A549 (cell line): ENCODE results near the gene PFDN5. TPM values are rescaled to one million over a fixed set of nuclear protein-coding genes. Genes with fewer than 3 reads are reported as not detected.
"Not testable (repeated sequence)": the region's sequence is repeated elsewhere in the genome, so short reads cannot be mapped to it uniquely, and the experiment has no call there.

Experiments used
- ATAC-seq, 2 experiments: fragments of 200-7000 bp in 1 of 2; fragments of >200 bp in 1 of 2; cut with Nextera tagmentation in 1 of 2; cut with Tn5 transposase in 1 of 2; 3 replicates each; pipeline versions ENCODE4 v1.8.0 to v1.9.1; 2018 to 2020; ENCODE audit warnings: mild to moderate bottlenecking in 1 of 2, moderate library complexity in 1 of 2
- CTCF ChIA-PET: fragments of 300-600 bp; sonication (Branson Sonifier 250); formaldehyde crosslinking; extraction: SDS; loops from one replicate; lab custom pipeline; 2021; ENCODE audit warnings: antibody characterized with exemption, inconsistent platforms; lab: Yijun Ruan, JAX
- POLR2A ChIA-PET: fragments of 350-600 bp; formaldehyde crosslinking; extraction: SDS; loops from one replicate; lab custom pipeline; 2021; ENCODE audit warnings: antibody characterized with exemption, inconsistent platforms; lab: Yijun Ruan, JAX
- DNase-seq, 2 experiments: peaks; one replicate each; pipeline versions ENCODE4 v3.0.0 to v3.0.0-alpha.2; 2011 to 2016; ENCODE audit warnings: low read depth in 1 of 2, low spot score in 1 of 2
- FAIRE-seq: peaks from 2 replicates; lab custom pipeline; 2011; peaks lifted over from hg19 to GRCh38; lab: Jason Lieb, UNC
- H3K27ac ChIP-seq, 2 experiments: fragments of >200 bp; sonication (Bioruptor Twin); formaldehyde crosslinking; 3 replicates each; pipeline ENCODE4 v1.5.1; 2016 to 2017
- H3K4me1 ChIP-seq: fragments of >200 bp; sonication (Bioruptor Twin); formaldehyde crosslinking; 3 replicates; pipeline ENCODE4 v1.6.1; 2016
- H3K4me2 ChIP-seq: fragments of >200 bp; sonication (Bioruptor Twin); formaldehyde crosslinking; 3 replicates; pipeline ENCODE4 v1.6.1; 2016
- H3K4me3 ChIP-seq: fragments of >200 bp; sonication (Bioruptor Twin); formaldehyde crosslinking; 3 replicates; pipeline ENCODE4 v1.5.1; 2016
- H3K9me3 ChIP-seq: fragments of >200 bp; sonication (Bioruptor Twin); formaldehyde crosslinking; 3 replicates; pipeline ENCODE4 v1.6.1; 2016
- BHLHE40 ChIP-seq: IDR thresholded peaks from 2 replicates; pipeline ENCODE4 v1.6.1; 2012; ENCODE audit warnings: low read depth, low read length, inconsistent platforms
- CBX2 ChIP-seq: fragments of 200-600 bp; sonication (generic); IDR thresholded peaks from 2 replicates; pipeline ENCODE4 v1.6.1; 2016; ENCODE audit warnings: low read depth, mild to moderate bottlenecking, borderline replicate concordance
- CBX8 ChIP-seq: fragments of 200-600 bp; sonication (generic); IDR thresholded peaks from 2 replicates; pipeline ENCODE4 v1.6.1; 2016
- CHD2 ChIP-seq: fragments of 150-350 bp; IDR thresholded peaks from 2 replicates; pipeline ENCODE4 v1.6.1; 2014; ENCODE audit warnings: low read length; ENCODE audit not compliant: partially characterized antibody
- EHF ChIP-seq: fragments of 250-450 bp; sonication (Bioruptor Pico); IDR thresholded peaks from 2 replicates; pipeline ENCODE4 v1.5.0; 2020; ENCODE audit warnings: mild to moderate bottlenecking
- EHMT2 ChIP-seq: fragments of 200-600 bp; sonication (generic); IDR thresholded peaks from 2 replicates; pipeline ENCODE4 v1.6.1; 2016; ENCODE audit warnings: antibody characterized with exemption, low read depth, mild to moderate bottlenecking, moderate library complexity
- ESRRA ChIP-seq: fragments of 150-350 bp; IDR thresholded peaks from 2 replicates; pipeline ENCODE4 v1.6.1; 2014; ENCODE audit warnings: mild to moderate bottlenecking, low read length, borderline replicate concordance
- FOXS1 ChIP-seq: fragments of 250-450 bp; sonication (Bioruptor Pico); IDR thresholded peaks from 2 replicates; pipeline ENCODE4 v1.5.0; 2020; ENCODE audit warnings: mild to moderate bottlenecking, moderate library complexity
- JUN ChIP-seq, 2 experiments: fragments of >200 bp; sonication (Bioruptor Twin); formaldehyde crosslinking; IDR thresholded peaks; 2 replicates in 1 of 2; 3 replicates in 1 of 2; pipeline ENCODE4 v1.6.1; 2016 to 2017
- KDM5A ChIP-seq: fragments of 200-600 bp; sonication (generic); IDR thresholded peaks from 2 replicates; pipeline ENCODE4 v1.6.1; 2016; ENCODE audit warnings: antibody characterized with exemption, mild to moderate bottlenecking
- MAZ ChIP-seq: fragments of 150-350 bp; IDR thresholded peaks from 2 replicates; pipeline ENCODE4 v1.6.1; 2014; ENCODE audit warnings: antibody characterized with exemption, low read depth, low read length, borderline replicate concordance
- NFE2L2 ChIP-seq: fragments of 150-350 bp; conservative IDR thresholded peaks from 2 replicates; pipeline ENCODE4 v1.6.1; 2014; ENCODE audit warnings: low read length
- NPAS2 ChIP-seq: fragments of 250-450 bp; sonication (Bioruptor Pico); IDR thresholded peaks from 2 replicates; pipeline ENCODE4 v1.8.0; 2022; ENCODE audit warnings: mild to moderate bottlenecking, moderate library complexity, borderline replicate concordance
- RNF2 ChIP-seq: fragments of 200-600 bp; sonication (generic); IDR thresholded peaks from 2 replicates; pipeline ENCODE4 v1.6.1; 2016; ENCODE audit warnings: low read depth, mild to moderate bottlenecking, antibody characterized with exemption, moderate library complexity, borderline replicate concordance
- SREBF2 ChIP-seq: fragments of 450-650 bp; IDR thresholded peaks from 2 replicates; pipeline ENCODE4 v1.6.1; 2014; ENCODE audit warnings: mild to moderate bottlenecking, moderate library complexity
- TFCP2L1 ChIP-seq: fragments of 250-450 bp; sonication (Bioruptor Pico); IDR thresholded peaks from 2 replicates; pipeline ENCODE4 v1.5.0; 2021; ENCODE audit warnings: mild to moderate bottlenecking
- ZC3H11A ChIP-seq: fragments of 450-650 bp; IDR thresholded peaks from 2 replicates; pipeline ENCODE4 v1.6.1; 2014; ENCODE audit warnings: antibody characterized with exemption, mild to moderate bottlenecking
- ZFP36 ChIP-seq: fragments of 450-650 bp; IDR thresholded peaks from 2 replicates; pipeline ENCODE4 v1.6.1; 2014; ENCODE audit warnings: borderline replicate concordance; ENCODE audit not compliant: partially characterized antibody
- ZSCAN20 ChIP-seq: fragments of 250-450 bp; sonication (Bioruptor Pico); IDR thresholded peaks from 2 replicates; pipeline ENCODE4 v1.8.0; 2022; ENCODE audit warnings: mild to moderate bottlenecking, moderate library complexity
- WGBS: methylation state at CpG from one replicate; pipeline ENCODE4 v1.1.6; 2017; ENCODE audit errors: missing lambda C conversion rate; 5-methylcytosine and 5-hydroxymethylcytosine counted together
- polyA plus RNA-seq, 4 experiments: library from polyadenylated mRNA; depleted of rRNA in 3 of 4; stranded (reverse); fragments of >200 nt; fragmentation: RNase III in 1 of 4; extraction: RNeasy Plus Mini Kit Qiagen cat#74134 plus additional on column Dnase treatment in 1 of 4; gene quantifications; 2 replicates in 3 of 4; 3 replicates in 1 of 4; pipeline ENCODE4 v1.2.3, GENCODE V29; 2011 to 2017
- TF ChIP-seq, protein P1 (sequence below): fragments of 250-450 bp; sonication (Bioruptor Pico); IDR thresholded peaks from 2 replicates; pipeline ENCODE4 v1.5.0; 2020; ENCODE audit warnings: low read depth, mild to moderate bottlenecking, moderate library complexity
- TF ChIP-seq, protein P2 (sequence below): fragments of >200 bp; sonication (Bioruptor Twin); formaldehyde crosslinking; IDR thresholded peaks from 3 replicates; pipeline ENCODE4 v1.5.1; 2016
- TF ChIP-seq, protein P3 (sequence below): fragments of >200 bp; sonication (Bioruptor Twin); formaldehyde crosslinking; IDR thresholded peaks from 2 replicates; pipeline ENCODE4 v1.6.1; 2016
- TF ChIP-seq, protein P4 (sequence below): fragments of 450-650 bp; IDR thresholded peaks from 2 replicates; pipeline ENCODE4 v1.6.1; 2014; ENCODE audit warnings: antibody characterized with exemption

PFDN5 gene
- polyA plus RNA-seq, 2 of the 4 experiments (the other 2 are of a cell fraction): 685 to 729 TPM

DNA sequence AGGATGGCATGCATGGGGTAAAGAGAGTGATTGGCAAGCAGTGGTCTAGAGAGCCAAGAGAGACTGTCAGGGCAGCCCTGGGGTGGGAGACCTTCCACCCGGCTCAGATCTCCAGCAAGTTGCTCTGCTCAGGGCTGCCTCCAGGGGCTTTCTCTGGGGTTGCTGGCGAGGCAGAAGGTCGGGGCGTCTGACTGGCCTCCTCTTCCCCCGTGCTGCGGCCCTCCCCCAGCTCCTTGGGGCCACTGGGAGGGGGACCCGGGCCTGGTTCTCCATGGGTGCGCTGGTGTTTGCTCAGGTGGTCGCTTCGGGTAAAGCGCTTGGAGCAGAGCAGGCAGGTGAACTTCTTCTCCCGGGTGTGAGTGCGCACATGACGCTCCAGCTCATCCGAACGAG, 32.7 kb downstream of the PFDN5 start (continued):
- TF ChIP-seq CBX2 (no peak), ESRRA (no peak), CBX8 (no peak), KDM5A (no peak), CHD2 (no peak), ZFP36 (no peak), ZC3H11A (no peak)
- TF ChIP-seq, protein P1, sequence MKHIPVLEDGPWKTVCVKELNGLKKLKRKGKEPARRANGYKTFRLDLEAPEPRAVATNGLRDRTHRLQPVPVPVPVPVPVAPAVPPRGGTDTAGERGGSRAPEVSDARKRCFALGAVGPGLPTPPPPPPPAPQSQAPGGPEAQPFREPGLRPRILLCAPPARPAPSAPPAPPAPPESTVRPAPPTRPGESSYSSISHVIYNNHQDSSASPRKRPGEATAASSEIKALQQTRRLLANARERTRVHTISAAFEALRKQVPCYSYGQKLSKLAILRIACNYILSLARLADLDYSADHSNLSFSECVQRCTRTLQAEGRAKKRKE: no peak

DNA sequence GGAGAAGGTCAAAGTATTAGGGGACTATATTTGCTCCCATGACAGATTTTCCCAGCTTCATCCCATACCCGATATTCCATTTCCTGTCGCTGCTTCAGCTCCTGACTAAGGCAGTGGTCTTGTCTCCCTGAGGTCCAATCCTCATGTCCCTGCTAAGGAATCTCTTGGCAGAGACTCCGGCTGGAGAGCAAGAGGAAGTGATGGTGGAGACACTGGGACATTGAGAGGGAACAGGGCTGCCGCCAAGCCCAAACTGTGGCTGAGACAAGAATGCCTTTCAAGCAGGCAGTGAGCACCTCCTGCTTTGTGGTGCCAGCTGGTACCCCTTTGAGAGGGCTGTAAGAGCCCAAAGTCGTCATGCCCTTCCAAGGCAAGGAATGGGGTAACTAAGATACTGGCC, 35.3 kb downstream of the PFDN5 start:
- no peak for ATAC-seq
- Histone ChIP-seq H3K27ac (no peak overlapping the region), H3K4me1 (peaks cover 4% of the 10 kb centered on the region; the same call in 1 of the 3 replicates), H3K9me3 (no peaks in the 10 kb centered on the region), H3K4me2 (no peak overlapping the region), H3K4me3 (no peak overlapping the region)
- DNase-seq: no peak
- CTCF ChIA-PET: interaction anchor here (2.4 to 21.4 kb wide), 5 partner anchors 10 to 177 kb away, joined by 7 to 638 read pairs (median 137); partner anchors contain the start of genes AAAS, AMHR2 and NPFF
- 74% methylated on average over 5 of the region's 5 CpGs for WGBS
- no peak for FAIRE-seq
- TF ChIP-seq EHF: no peak
- TF ChIP-seq FOXS1 (CRISPR knock-in tag): no peak
- no peak for TF ChIP-seq BHLHE40
- POLR2A ChIA-PET: interaction anchor here (1.6 kb wide), 1 partner anchor 49 kb away, joined by 5 read pairs; no protein-coding TSS in a partner anchor

DNA sequence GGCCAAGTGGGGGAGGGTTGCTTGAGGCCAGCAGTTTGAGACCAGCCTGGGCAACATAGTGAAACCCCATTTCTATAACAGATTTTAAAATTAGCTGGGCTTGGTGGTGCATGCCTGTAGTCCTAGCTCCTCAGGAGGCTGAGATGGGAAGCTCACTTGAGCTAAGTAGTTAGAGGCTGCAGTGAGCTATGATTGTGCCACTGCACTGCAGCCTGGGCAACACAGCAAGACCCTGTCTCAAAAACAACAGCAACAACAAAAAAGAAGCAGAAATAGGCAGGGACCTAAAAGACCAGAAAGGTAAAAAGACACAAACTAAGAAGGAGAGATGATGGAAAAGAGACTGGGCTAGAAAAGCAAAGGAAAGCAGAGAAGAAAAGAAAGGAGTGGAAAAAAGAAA, 37.0 kb downstream of the PFDN5 start:
- H3K9me3 ChIP-seq, FAIRE-seq, H3K27ac ChIP-seq, DNase-seq, H3K4me1 ChIP-seq, ATAC-seq, H3K4me2 ChIP-seq, H3K4me3 ChIP-seq: not testable (repeated sequence)
- CTCF ChIA-PET: interaction anchor here (1.2 to 21.4 kb wide), 6 partner anchors 8 to 176 kb away, joined by 3 to 638 read pairs (median 98); partner anchors contain the start of genes AAAS, AMHR2 and NPFF
- POLR2A ChIA-PET: interaction anchor here (1.0 to 1.3 kb wide), 2 partner anchors 13 to 89 kb away, joined by 3 to 4 read pairs; no protein-coding TSS in a partner anchor

DNA sequence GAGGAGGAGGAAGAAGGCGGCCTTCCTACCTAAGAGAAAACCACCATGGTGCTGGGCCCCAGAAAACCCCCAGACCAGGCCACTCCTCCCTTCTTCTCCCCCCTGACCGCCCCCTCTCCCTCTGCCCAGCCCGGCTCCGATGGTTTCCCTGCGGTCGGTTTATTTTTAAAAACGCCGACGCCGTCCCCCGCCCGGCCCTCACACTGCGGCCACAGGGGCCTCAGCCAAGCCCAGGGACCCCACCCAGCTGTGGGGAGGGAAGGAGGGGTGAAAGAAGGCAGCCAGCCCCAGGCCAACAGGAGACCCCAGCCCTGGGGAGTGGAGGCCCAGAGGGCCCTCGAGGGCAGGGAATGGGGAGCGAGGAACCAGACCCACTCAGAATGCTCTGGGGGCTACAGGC, 37.4 kb downstream of the PFDN5 start:
- Histone ChIP-seq H3K4me1 (no peaks in the 10 kb centered on the region), H3K27ac (no peak overlapping the region), H3K4me3 (no peak overlapping the region), H3K9me3 (no peaks in the 10 kb centered on the region), H3K4me2 (no peak overlapping the region)
- POLR2A ChIA-PET: interaction anchor here (1.0 to 1.3 kb wide), 2 partner anchors 12 to 88 kb away, joined by 3 to 4 read pairs; no protein-coding TSS in a partner anchor
- no peak for ATAC-seq
- TF ChIP-seq, protein P2, sequence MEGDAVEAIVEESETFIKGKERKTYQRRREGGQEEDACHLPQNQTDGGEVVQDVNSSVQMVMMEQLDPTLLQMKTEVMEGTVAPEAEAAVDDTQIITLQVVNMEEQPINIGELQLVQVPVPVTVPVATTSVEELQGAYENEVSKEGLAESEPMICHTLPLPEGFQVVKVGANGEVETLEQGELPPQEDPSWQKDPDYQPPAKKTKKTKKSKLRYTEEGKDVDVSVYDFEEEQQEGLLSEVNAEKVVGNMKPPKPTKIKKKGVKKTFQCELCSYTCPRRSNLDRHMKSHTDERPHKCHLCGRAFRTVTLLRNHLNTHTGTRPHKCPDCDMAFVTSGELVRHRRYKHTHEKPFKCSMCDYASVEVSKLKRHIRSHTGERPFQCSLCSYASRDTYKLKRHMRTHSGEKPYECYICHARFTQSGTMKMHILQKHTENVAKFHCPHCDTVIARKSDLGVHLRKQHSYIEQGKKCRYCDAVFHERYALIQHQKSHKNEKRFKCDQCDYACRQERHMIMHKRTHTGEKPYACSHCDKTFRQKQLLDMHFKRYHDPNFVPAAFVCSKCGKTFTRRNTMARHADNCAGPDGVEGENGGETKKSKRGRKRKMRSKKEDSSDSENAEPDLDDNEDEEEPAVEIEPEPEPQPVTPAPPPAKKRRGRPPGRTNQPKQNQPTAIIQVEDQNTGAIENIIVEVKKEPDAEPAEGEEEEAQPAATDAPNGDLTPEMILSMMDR: no peak
- TF ChIP-seq NFE2L2 (no peak), FOXS1 (CRISPR knock-in tag) (no peak), SREBF2 (no peak), TFCP2L1 (CRISPR knock-in tag) (no peak), JUN (IDR thresholded peaks at IDR 0.05) (no peak), EHMT2 (no peak), ZFP36 (no peak), ZSCAN20 (CRISPR knock-in tag) (no peak), ESRRA (no peak), MAZ (no peak), EHF (no peak), NPAS2 (CRISPR knock-in tag) (no peak), RNF2 (no peak), CBX2 (no peak)
- TF ChIP-seq, protein P3, sequence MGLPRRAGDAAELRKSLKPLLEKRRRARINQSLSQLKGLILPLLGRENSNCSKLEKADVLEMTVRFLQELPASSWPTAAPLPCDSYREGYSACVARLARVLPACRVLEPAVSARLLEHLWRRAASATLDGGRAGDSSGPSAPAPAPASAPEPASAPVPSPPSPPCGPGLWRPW: no peak
- TF ChIP-seq, protein P4, sequence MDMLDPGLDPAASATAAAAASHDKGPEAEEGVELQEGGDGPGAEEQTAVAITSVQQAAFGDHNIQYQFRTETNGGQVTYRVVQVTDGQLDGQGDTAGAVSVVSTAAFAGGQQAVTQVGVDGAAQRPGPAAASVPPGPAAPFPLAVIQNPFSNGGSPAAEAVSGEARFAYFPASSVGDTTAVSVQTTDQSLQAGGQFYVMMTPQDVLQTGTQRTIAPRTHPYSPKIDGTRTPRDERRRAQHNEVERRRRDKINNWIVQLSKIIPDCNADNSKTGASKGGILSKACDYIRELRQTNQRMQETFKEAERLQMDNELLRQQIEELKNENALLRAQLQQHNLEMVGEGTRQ: no peak
- TF ChIP-seq, all 56 proteins: peak for 0
- FAIRE-seq (no peak), DNase-seq (no peak)
- CTCF ChIA-PET: interaction anchor here (0.6 to 21.4 kb wide), 11 partner anchors 7 to 175 kb away, joined by 3 to 638 read pairs (median 5); partner anchors contain the start of genes AAAS, AMHR2, MYG1 and NPFF
- WGBS: 77% methylated on average over 15 of the region's 15 CpGs
